Measurements from ENCODE around the gene HNRNPLL. TPM values are rescaled to one million over a fixed set of nuclear protein-coding genes. Genes with fewer than 3 reads are reported as not detected.
A peak's percentile ranks its signal among the peaks of the same experiment; 100 is the strongest.

Gene HNRNPLL
- total RNA-seq, 4 donors from 2014 or later, result 20.0 to 42.9 (median 21.9) TPM

DNA sequence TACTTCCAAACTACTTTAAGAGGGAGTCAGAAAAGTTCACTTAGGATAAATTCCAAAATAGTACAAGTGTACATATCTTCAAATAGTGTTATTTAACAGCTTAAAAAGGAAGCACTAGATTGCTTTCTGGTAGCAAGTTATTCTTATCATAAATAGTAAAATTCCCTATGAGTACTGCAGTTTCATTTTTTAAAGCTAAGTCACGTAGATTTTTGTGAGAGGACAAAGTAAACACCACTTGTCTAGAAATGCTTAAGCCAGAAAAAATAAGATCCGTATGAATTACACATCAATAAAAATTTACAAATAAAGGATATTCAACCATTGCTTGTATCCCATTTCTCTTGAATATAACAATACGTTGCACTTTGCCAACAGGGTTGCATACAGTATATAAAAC, 19.2 kb downstream of the HNRNPLL start:
- intact Hi-C loops (cut with DNase I; ENCODE audit: low total_unique reads), result loop anchor here (5.0 kb wide), 1 partner anchor 84 kb away; the partner anchor contains the start of gene GALM
- in situ Hi-C loops (cut with MboI; ENCODE audit: low sequenced_read_pairs in 4 of 4), result loop anchor here in 2 of 4 donors (5.0 to 10.0 kb wide), 2 partner anchors 151 to 159 kb away; no protein-coding TSS in a partner anchor
- ATAC-seq (no peak), DNase-seq (no peak)
- Histone ChIP-seq H3K4me3 (no peak overlapping the region), H3K4me1 (peaks cover 13 to 36% of the 10 kb centered on the region in 2 donors), H3K27ac (no peak overlapping the region), H3K27me3 (no peaks in the 10 kb centered on the region), H3K36me3 (peaks cover 0 to 25% of the 10 kb centered on the region in 2 donors), H3K9me3 (no peaks in the 10 kb centered on the region)
- TF ChIP-seq CTCF (IDR thresholded peaks at IDR 0.05 in 4 of 5, conservative IDR thresholded peaks at IDR 0.05 in 1 of 5) (no peak), POLR2A (IDR thresholded peaks at IDR 0.05) (no peak)

- no peak for TF ChIP-seq POLR2A (IDR thresholded peaks at IDR 0.05)
- TF ChIP-seq CTCF (IDR thresholded peaks at IDR 0.05 in 4 of 5, conservative IDR thresholded peaks at IDR 0.05 in 1 of 5), result peak; percentile 68 to 81 (median 70)
- no peak for DNase-seq
- ATAC-seq, result peak; percentile 76 to 88
- intact Hi-C loops (cut with DNase I; ENCODE audit: low total_unique reads), result loop anchor here (2.0 to 5.0 kb wide), 2 partner anchors 86 to 159 kb away; partner anchors contain the start of gene GALM
- H3K27me3 ChIP-seq, result no peaks in the 10 kb centered on the region
- no peaks in the 10 kb centered on the region for H3K9me3 ChIP-seq
- peak overlapping the region in 1 of 4 donors; percentile 2 for H3K27ac ChIP-seq
- in situ Hi-C loops (cut with MboI; ENCODE audit: low sequenced_read_pairs in 4 of 4), result loop anchor here in 2 of 4 donors (5.0 to 10.0 kb wide), 2 partner anchors 153 to 161 kb away; no protein-coding TSS in a partner anchor
- H3K36me3 ChIP-seq, result peaks cover 0 to 35% of the 10 kb centered on the region in 2 donors
- peaks cover 2 to 17% of the 10 kb centered on the region in 2 donors for H3K4me1 ChIP-seq
- no peak overlapping the region for H3K4me3 ChIP-seq
These were observed 21.3 kb downstream of the HNRNPLL start for GRCh38 chr2:38581193-38582147.

- intact Hi-C loops (cut with DNase I; ENCODE audit: low total_unique reads) (loop anchor here (2.0 to 5.0 kb wide), 2 partner anchors 87 to 161 kb away; partner anchors contain the start of gene GALM), in situ Hi-C loops (cut with MboI; ENCODE audit: low sequenced_read_pairs in 4 of 4) (loop anchor here in 2 of 4 donors (5.0 to 10.0 kb wide), 2 partner anchors 155 to 162 kb away; no protein-coding TSS in a partner anchor)
- no peaks in the 10 kb centered on the region for H3K9me3 ChIP-seq
- no peak overlapping the region for H3K27ac ChIP-seq
- ATAC-seq, result no peak
- no peak overlapping the region for H3K4me3 ChIP-seq
- H3K27me3 ChIP-seq, result no peaks in the 10 kb centered on the region
- peaks cover 0 to 5% of the 10 kb centered on the region in 2 donors for H3K4me1 ChIP-seq
- TF ChIP-seq CTCF (IDR thresholded peaks at IDR 0.05 in 4 of 5, conservative IDR thresholded peaks at IDR 0.05 in 1 of 5), result no peak
- no peak for TF ChIP-seq POLR2A (IDR thresholded peaks at IDR 0.05)
- H3K36me3 ChIP-seq, result peaks cover 0 to 39% of the 10 kb centered on the region in 2 donors
- no peak for DNase-seq
These were observed 22.6 kb downstream of the HNRNPLL start for GRCh38 chr2:38580115-38580636.

- Histone ChIP-seq H3K27ac (no peak overlapping the region), H3K9me3 (no peaks in the 10 kb centered on the region), H3K4me1 (peaks cover 0 to 5% of the 10 kb centered on the region in 2 donors), H3K27me3 (no peaks in the 10 kb centered on the region), H3K4me3 (no peak overlapping the region), H3K36me3 (peaks cover 0 to 29% of the 10 kb centered on the region in 2 donors)
- intact Hi-C loops (cut with DNase I; ENCODE audit: low total_unique reads), result no loop called here
- ATAC-seq, result no peak
- TF ChIP-seq CTCF (IDR thresholded peaks at IDR 0.05 in 4 of 5, conservative IDR thresholded peaks at IDR 0.05 in 1 of 5) (no peak), POLR2A (IDR thresholded peaks at IDR 0.05) (no peak)
- in situ Hi-C loops (cut with MboI; ENCODE audit: low sequenced_read_pairs in 4 of 4), result no loop called here
- no peak for DNase-seq
These were observed 23.9 kb downstream of the HNRNPLL start for GRCh38 chr2:38578832-38579231.
